ENCODE data around the gene SPECC1.

SPECC1 gene

GRCh38 chr17:20092261-20092867 is 83.2 kb downstream of the SPECC1 start:
- no peak for TF ChIP-seq GATA3 (IDR thresholded peaks at IDR 0.05; ENCODE audit: low read depth, low read length)

- TF ChIP-seq GATA3 (IDR thresholded peaks at IDR 0.05; ENCODE audit: low read depth, low read length) (no peak), GATA2 (IDR thresholded peaks at IDR 0.05; ENCODE audit: low read depth, low read length) (no peak)
Observed at GRCh38 chr17:20092973-20093626, 83.9 kb downstream of the SPECC1 start.

GRCh38 chr17:20094777-20095176 is 85.6 kb downstream of the SPECC1 start:
- TF ChIP-seq GATA2 (IDR thresholded peaks at IDR 0.05; ENCODE audit: low read depth, low read length) (no peak), GATA3 (IDR thresholded peaks at IDR 0.05; ENCODE audit: low read depth, low read length) (no peak)

- TF ChIP-seq GATA2 (IDR thresholded peaks at IDR 0.05; ENCODE audit: low read depth, low read length) (no peak), GATA3 (IDR thresholded peaks at IDR 0.05; ENCODE audit: low read depth, low read length) (no peak)
Observed at GRCh38 chr17:20095336-20096080, 86.3 kb downstream of the SPECC1 start.

GRCh38 chr17:20096430-20096829 is 87.3 kb downstream of the SPECC1 start:
- TF ChIP-seq GATA3 (IDR thresholded peaks at IDR 0.05; ENCODE audit: low read depth, low read length), result no peak
- TF ChIP-seq GATA2 (IDR thresholded peaks at IDR 0.05; ENCODE audit: low read depth, low read length), result no peak

- TF ChIP-seq GATA3 (IDR thresholded peaks at IDR 0.05; ENCODE audit: low read depth, low read length) (no peak), GATA2 (IDR thresholded peaks at IDR 0.05; ENCODE audit: low read depth, low read length) (no peak)
Observed at GRCh38 chr17:20097330-20097729, 88.2 kb downstream of the SPECC1 start.

- TF ChIP-seq GATA2 (IDR thresholded peaks at IDR 0.05; ENCODE audit: low read depth, low read length), result no peak
- TF ChIP-seq GATA3 (IDR thresholded peaks at IDR 0.05; ENCODE audit: low read depth, low read length), result no peak
Observed at GRCh38 chr17:20098314-20098713, 89.2 kb downstream of the SPECC1 start.

GRCh38 chr17:20103454-20104446 is 94.6 kb downstream of the SPECC1 start:
- TF ChIP-seq GATA2 (IDR thresholded peaks at IDR 0.05; ENCODE audit: low read depth, low read length) (no peak), GATA3 (IDR thresholded peaks at IDR 0.05; ENCODE audit: low read depth, low read length) (no peak)

GRCh38 chr17:20105539-20106280 is 96.6 kb downstream of the SPECC1 start:
- TF ChIP-seq GATA3 (IDR thresholded peaks at IDR 0.05; ENCODE audit: low read depth, low read length) (no peak), GATA2 (IDR thresholded peaks at IDR 0.05; ENCODE audit: low read depth, low read length) (no peak)

GRCh38 chr17:20109076-20109475 is 99.9 kb downstream of the SPECC1 start:
- TF ChIP-seq GATA3 (IDR thresholded peaks at IDR 0.05; ENCODE audit: low read depth, low read length), result no peak
- TF ChIP-seq GATA2 (IDR thresholded peaks at IDR 0.05; ENCODE audit: low read depth, low read length), result no peak

- TF ChIP-seq GATA2 (IDR thresholded peaks at IDR 0.05; ENCODE audit: low read depth, low read length) (no peak), GATA3 (IDR thresholded peaks at IDR 0.05; ENCODE audit: low read depth, low read length) (no peak)
Observed at GRCh38 chr17:20111538-20111937, 102.4 kb downstream of the SPECC1 start.

- TF ChIP-seq GATA2 (IDR thresholded peaks at IDR 0.05; ENCODE audit: low read depth, low read length), result no peak
- no peak for TF ChIP-seq GATA3 (IDR thresholded peaks at IDR 0.05; ENCODE audit: low read depth, low read length)
Observed at GRCh38 chr17:20114466-20114865, 105.3 kb downstream of the SPECC1 start.

GRCh38 chr17:20116683-20117309 is 107.6 kb downstream of the SPECC1 start:
- TF ChIP-seq GATA3 (IDR thresholded peaks at IDR 0.05; ENCODE audit: low read depth, low read length) (no peak), GATA2 (IDR thresholded peaks at IDR 0.05; ENCODE audit: low read depth, low read length) (no peak)
